SK-N-SH (cell line): Measurements from ENCODE around the gene RNPEPL1. TPM values are rescaled to one million over a fixed set of nuclear protein-coding genes. Genes with fewer than 3 reads are reported as not detected.

Experiments used
- CTCF ChIA-PET: fragments of 300-600, 350-600 bp; formaldehyde crosslinking; extraction: SDS; loops from one replicate; lab custom pipeline; 2021; lab: Yijun Ruan, JAX
- POLR2A ChIA-PET: fragments of 350-600 bp; sonication (Branson Sonifier 250); formaldehyde crosslinking; extraction: SDS; loops from one replicate; lab custom pipeline; 2020; ENCODE audit warnings: antibody characterized with exemption, inconsistent platforms; lab: Yijun Ruan, JAX
- DNase-seq: peaks from one replicate; pipeline ENCODE4 v3.0.0; 2012
- H2AFZ ChIP-seq: fragments of 200-600 bp; sonication (generic); 2 replicates; pipeline ENCODE4 v1.8.1; 2016; ENCODE audit warnings: antibody characterized with exemption, mild to moderate bottlenecking, low read depth
- H3F3A ChIP-seq: fragments of 200-600 bp; sonication (generic); replicated peaks from 2 replicates; pipeline ENCODE3; 2016; ENCODE audit warnings: antibody characterized with exemption, mild to moderate bottlenecking; ENCODE audit not compliant: insufficient read depth
- H3K27ac ChIP-seq, 2 experiments: fragments of 200-500 bp in 1 of 2; fragments of 200-600 bp in 1 of 2; sonication (Bioruptor generic) in 1 of 2; sonication (generic), shearing (Covaris generic) in 1 of 2; 2 replicates each; pipeline versions ENCODE4 v1.5.1 to v1.6.1; 2014 to 2016; ENCODE audit warnings: low read depth in 2 of 2, inconsistent platforms in 1 of 2, low read length in 1 of 2, mild to moderate bottlenecking in 1 of 2, mixed read lengths in 1 of 2
- H3K27me3 ChIP-seq: fragments of 200-600 bp; sonication (generic), shearing (Covaris generic); 2 replicates; pipeline ENCODE4 v1.6.1; 2016; ENCODE audit warnings: mixed run types; ENCODE audit not compliant: insufficient read depth
- H3K36me3 ChIP-seq, 2 experiments: fragments of 200-500 bp in 1 of 2; fragments of 200-600 bp in 1 of 2; sonication (Bioruptor generic) in 1 of 2; sonication (generic) in 1 of 2; replicated peaks in 1 of 2; 2 replicates each; pipeline versions ENCODE3 to v1.5.1; 2014 to 2016; ENCODE audit warnings: low read length in 1 of 2, mild to moderate bottlenecking in 1 of 2; ENCODE audit not compliant: insufficient read depth in 2 of 2, control insufficient read depth in 1 of 2
- H3K4me1 ChIP-seq, 2 experiments: fragments of 200-500 bp in 1 of 2; fragments of 200-600 bp in 1 of 2; sonication (Bioruptor generic) in 1 of 2; sonication (generic), shearing (Covaris generic) in 1 of 2; 2 replicates each; pipeline versions ENCODE4 v1.5.1 to v1.6.1; 2014 to 2016; ENCODE audit warnings: low read depth in 1 of 2, low read length in 1 of 2, mixed run types in 1 of 2; ENCODE audit not compliant: insufficient read depth in 2 of 2, control insufficient read depth in 1 of 2
- H3K4me2 ChIP-seq: fragments of 200-600 bp; sonication (generic), shearing (Covaris generic); 2 replicates; pipeline ENCODE4 v1.6.1; 2017; ENCODE audit warnings: mixed run types
- H3K4me3 ChIP-seq, 2 experiments: fragments of 200-500 bp in 1 of 2; fragments of 200-600 bp in 1 of 2; sonication (Bioruptor generic) in 1 of 2; sonication (generic), shearing (Covaris generic) in 1 of 2; 2 replicates each; pipeline versions ENCODE4 v1.5.1 to v1.8.1; 2014 to 2016; ENCODE audit warnings: low read depth in 2 of 2, inconsistent platforms in 1 of 2, low read length in 1 of 2, mild to moderate bottlenecking in 1 of 2, mixed read lengths in 1 of 2, moderate library complexity in 1 of 2
- H3K79me2 ChIP-seq: fragments of 200-600 bp; sonication (generic); 2 replicates; pipeline ENCODE4 v1.8.1; 2017; ENCODE audit warnings: mild to moderate bottlenecking; ENCODE audit not compliant: insufficient read depth
- H3K9ac ChIP-seq: fragments of 200-600 bp; sonication (generic); 2 replicates; pipeline ENCODE4 v1.6.1; 2017; ENCODE audit warnings: mixed run types
- H3K9me2 ChIP-seq: fragments of 200-600 bp; sonication (generic); 2 replicates; pipeline ENCODE4 v1.6.1; 2017; ENCODE audit warnings: mixed run types
- H3K9me3 ChIP-seq: fragments of 200-600 bp; sonication (generic); 2 replicates; pipeline ENCODE4 v1.6.1; 2017; ENCODE audit warnings: mixed run types, mild to moderate bottlenecking, moderate library complexity
- H4K20me1 ChIP-seq: fragments of 200-600 bp; sonication (generic); 2 replicates; pipeline ENCODE4 v1.6.1; 2017; ENCODE audit warnings: mild to moderate bottlenecking, mixed run types; ENCODE audit not compliant: insufficient read depth
- ELF1 ChIP-seq: IDR thresholded peaks from 2 replicates; pipeline ENCODE4 v1.4.0; 2012
- FOSL2 ChIP-seq: IDR thresholded peaks from 2 replicates; pipeline ENCODE4 v1.4.0; 2012; ENCODE audit warnings: low read depth, mild to moderate bottlenecking, moderate library complexity, borderline replicate concordance
- GABPA ChIP-seq: IDR thresholded peaks from 2 replicates; pipeline ENCODE4 v1.4.0; 2012; ENCODE audit warnings: low read depth, mild to moderate bottlenecking
- JUND ChIP-seq: IDR thresholded peaks from 2 replicates; pipeline ENCODE4 v1.4.0; 2012
- NFIC ChIP-seq: IDR thresholded peaks from 2 replicates; pipeline ENCODE4 v1.4.0; 2012; ENCODE audit warnings: borderline replicate concordance
- POLR2AphosphoS5 ChIP-seq: IDR thresholded peaks from 2 replicates; pipeline ENCODE4 v1.6.1; 2012; ENCODE audit warnings: low read depth, low read length
- RAD21 ChIP-seq: IDR thresholded peaks from 2 replicates; pipeline ENCODE4 v1.6.1; 2012; ENCODE audit warnings: mild to moderate bottlenecking, low read length
- RCOR1 ChIP-seq: fragments of 150-350 bp; IDR thresholded peaks from 2 replicates; pipeline ENCODE4 v1.6.1; 2017; ENCODE audit warnings: antibody characterized with exemption, low read length
- RFX5 ChIP-seq: IDR thresholded peaks from 2 replicates; pipeline ENCODE4 v1.6.1; 2012; ENCODE audit warnings: mild to moderate bottlenecking, improper control_type of control experiment, low read length
- RXRA ChIP-seq: IDR thresholded peaks from 2 replicates; pipeline ENCODE4 v1.4.0; 2012; ENCODE audit warnings: low read depth, mild to moderate bottlenecking, borderline replicate concordance
- TEAD4 ChIP-seq: IDR thresholded peaks from 2 replicates; pipeline ENCODE4 v1.4.0; 2012; ENCODE audit warnings: mild to moderate bottlenecking, borderline replicate concordance; ENCODE audit not compliant: insufficient read depth
- WGBS: methylation state at CpG from one replicate; pipeline ENCODE4 v1.1.6; 2017; ENCODE audit warnings: low lambda C conversion rate; 5-methylcytosine and 5-hydroxymethylcytosine counted together
- polyA plus RNA-seq, 3 experiments: library from polyadenylated mRNA; depleted of rRNA; stranded (reverse); fragments of >200 nt; gene quantifications; 2 replicates each; pipeline ENCODE4 v1.2.3, GENCODE V29; 2012
- TF ChIP-seq, protein P1 (sequence below): IDR thresholded peaks from 2 replicates; pipeline ENCODE4 v1.4.0; 2012; ENCODE audit warnings: low read depth, borderline replicate concordance
- TF ChIP-seq, protein P2 (sequence below): IDR thresholded peaks from 2 replicates; pipeline ENCODE4 v1.4.0; 2012; ENCODE audit warnings: low read depth
- TF ChIP-seq, protein P3 (sequence below): fragments of 200-600 bp; sonication (generic); IDR thresholded peaks from 2 replicates; pipeline ENCODE4 v1.6.1; 2017; ENCODE audit warnings: antibody characterized with exemption, mild to moderate bottlenecking, moderate library complexity
- TF ChIP-seq, protein P4 (sequence below): IDR thresholded peaks from 2 replicates; pipeline ENCODE4; 2012
- TF ChIP-seq, protein P5 (sequence below): fragments of 150-350 bp; IDR thresholded peaks from 2 replicates; pipeline ENCODE4 v1.6.1; 2017; ENCODE audit warnings: antibody characterized with exemption, low read length, low read depth, borderline replicate concordance
- TF ChIP-seq, protein P6 (sequence below): IDR thresholded peaks from 2 replicates; pipeline ENCODE4 v1.4.0; 2012; ENCODE audit warnings: low read depth, borderline replicate concordance
- TF ChIP-seq, protein P7 (sequence below): IDR thresholded peaks from 2 replicates; pipeline ENCODE4 v1.6.1; 2012; ENCODE audit warnings: mild to moderate bottlenecking, low read depth, low read length, moderate library complexity

Gene RNPEPL1
- polyA plus RNA-seq, 1 of the 3 experiments (the other 2 are of a cell fraction): 14.3 TPM

DNA sequence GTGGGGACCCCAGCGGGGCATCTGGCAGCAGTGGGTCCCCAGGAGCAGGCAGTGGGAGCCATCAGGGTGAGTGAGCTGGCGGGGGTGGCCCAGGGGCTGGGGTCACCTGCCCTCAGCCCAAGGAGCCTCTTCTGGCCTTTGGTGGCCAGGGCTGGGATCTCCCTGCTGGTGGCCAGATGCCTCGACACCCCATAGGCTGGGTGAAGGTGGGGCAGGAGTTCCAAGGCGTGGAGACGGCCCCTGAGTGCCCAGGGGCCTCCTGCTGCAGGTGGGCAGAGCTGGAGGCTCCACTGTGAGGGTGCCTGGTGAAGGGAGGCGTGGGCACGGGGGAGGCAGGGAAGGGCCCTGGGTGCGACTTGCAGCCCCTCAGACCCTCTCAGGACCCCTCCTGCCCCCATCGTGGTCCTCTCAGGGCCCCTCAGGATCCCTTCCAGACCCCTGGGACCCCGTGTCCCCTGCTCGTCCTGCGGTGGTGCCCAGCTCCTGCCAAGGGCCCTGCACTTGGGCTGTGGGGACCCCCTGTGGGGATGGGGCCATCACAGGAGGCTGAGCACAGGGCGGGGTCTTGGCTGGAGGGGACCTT, 52.0 kb downstream of the RNPEPL1 start:
- WGBS: 10% methylated on average over 2 of the region's 13 CpGs
- CTCF ChIA-PET: interaction anchor here (1.3 kb wide), 1 partner anchor 220 kb away, joined by 4 read pairs; no protein-coding TSS in a partner anchor

More for the DNA sequence above, 52.0 kb downstream of the RNPEPL1 start:
- no peaks in the 10 kb centered on the region for H3K79me2 ChIP-seq
- H4K20me1 ChIP-seq: no peaks in the 10 kb centered on the region
- no peaks in the 10 kb centered on the region for H3K9me2 ChIP-seq
- H3K4me3 ChIP-seq: no peak overlapping the region
- H3K27ac ChIP-seq: no peak overlapping the region
- H3K4me1 ChIP-seq: peaks cover 0 to 36% of the 10 kb centered on the region in 2 experiments; a peak in 2 of 4 replicates
- H3K27me3 ChIP-seq: no peaks in the 10 kb centered on the region
- no peaks in the 10 kb centered on the region for H3F3A ChIP-seq
- no peaks in the 10 kb centered on the region for H3K36me3 ChIP-seq
- H3K9me3 ChIP-seq: no peaks in the 10 kb centered on the region
- POLR2A ChIA-PET: no interaction called here
- no peak overlapping the region for H3K4me2 ChIP-seq
- DNase-seq: no peak
- no peak overlapping the region for H3K9ac ChIP-seq
- no peak overlapping the region for H2AFZ ChIP-seq
- TF ChIP-seq, protein P1, sequence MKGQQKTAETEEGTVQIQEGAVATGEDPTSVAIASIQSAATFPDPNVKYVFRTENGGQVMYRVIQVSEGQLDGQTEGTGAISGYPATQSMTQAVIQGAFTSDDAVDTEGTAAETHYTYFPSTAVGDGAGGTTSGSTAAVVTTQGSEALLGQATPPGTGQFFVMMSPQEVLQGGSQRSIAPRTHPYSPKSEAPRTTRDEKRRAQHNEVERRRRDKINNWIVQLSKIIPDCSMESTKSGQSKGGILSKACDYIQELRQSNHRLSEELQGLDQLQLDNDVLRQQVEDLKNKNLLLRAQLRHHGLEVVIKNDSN: no peak
- TF ChIP-seq ELF1 (no peak), NFIC (no peak), RCOR1 (no peak), TEAD4 (no peak), RXRA (no peak), RFX5 (no peak), JUND (no peak), RAD21 (no peak), POLR2AphosphoS5 (no peak), GABPA (no peak), FOSL2 (no peak)
- TF ChIP-seq, protein P2, sequence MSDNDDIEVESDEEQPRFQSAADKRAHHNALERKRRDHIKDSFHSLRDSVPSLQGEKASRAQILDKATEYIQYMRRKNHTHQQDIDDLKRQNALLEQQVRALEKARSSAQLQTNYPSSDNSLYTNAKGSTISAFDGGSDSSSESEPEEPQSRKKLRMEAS: no peak
- TF ChIP-seq, protein P3, sequence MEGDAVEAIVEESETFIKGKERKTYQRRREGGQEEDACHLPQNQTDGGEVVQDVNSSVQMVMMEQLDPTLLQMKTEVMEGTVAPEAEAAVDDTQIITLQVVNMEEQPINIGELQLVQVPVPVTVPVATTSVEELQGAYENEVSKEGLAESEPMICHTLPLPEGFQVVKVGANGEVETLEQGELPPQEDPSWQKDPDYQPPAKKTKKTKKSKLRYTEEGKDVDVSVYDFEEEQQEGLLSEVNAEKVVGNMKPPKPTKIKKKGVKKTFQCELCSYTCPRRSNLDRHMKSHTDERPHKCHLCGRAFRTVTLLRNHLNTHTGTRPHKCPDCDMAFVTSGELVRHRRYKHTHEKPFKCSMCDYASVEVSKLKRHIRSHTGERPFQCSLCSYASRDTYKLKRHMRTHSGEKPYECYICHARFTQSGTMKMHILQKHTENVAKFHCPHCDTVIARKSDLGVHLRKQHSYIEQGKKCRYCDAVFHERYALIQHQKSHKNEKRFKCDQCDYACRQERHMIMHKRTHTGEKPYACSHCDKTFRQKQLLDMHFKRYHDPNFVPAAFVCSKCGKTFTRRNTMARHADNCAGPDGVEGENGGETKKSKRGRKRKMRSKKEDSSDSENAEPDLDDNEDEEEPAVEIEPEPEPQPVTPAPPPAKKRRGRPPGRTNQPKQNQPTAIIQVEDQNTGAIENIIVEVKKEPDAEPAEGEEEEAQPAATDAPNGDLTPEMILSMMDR: no peak
- TF ChIP-seq, protein P4, sequence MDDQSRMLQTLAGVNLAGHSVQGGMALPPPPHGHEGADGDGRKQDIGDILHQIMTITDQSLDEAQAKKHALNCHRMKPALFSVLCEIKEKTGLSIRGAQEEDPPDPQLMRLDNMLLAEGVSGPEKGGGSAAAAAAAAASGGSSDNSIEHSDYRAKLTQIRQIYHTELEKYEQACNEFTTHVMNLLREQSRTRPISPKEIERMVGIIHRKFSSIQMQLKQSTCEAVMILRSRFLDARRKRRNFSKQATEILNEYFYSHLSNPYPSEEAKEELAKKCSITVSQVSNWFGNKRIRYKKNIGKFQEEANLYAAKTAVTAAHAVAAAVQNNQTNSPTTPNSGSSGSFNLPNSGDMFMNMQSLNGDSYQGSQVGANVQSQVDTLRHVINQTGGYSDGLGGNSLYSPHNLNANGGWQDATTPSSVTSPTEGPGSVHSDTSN: no peak
- TF ChIP-seq, protein P5, sequence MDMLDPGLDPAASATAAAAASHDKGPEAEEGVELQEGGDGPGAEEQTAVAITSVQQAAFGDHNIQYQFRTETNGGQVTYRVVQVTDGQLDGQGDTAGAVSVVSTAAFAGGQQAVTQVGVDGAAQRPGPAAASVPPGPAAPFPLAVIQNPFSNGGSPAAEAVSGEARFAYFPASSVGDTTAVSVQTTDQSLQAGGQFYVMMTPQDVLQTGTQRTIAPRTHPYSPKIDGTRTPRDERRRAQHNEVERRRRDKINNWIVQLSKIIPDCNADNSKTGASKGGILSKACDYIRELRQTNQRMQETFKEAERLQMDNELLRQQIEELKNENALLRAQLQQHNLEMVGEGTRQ: no peak
- TF ChIP-seq, protein P6, sequence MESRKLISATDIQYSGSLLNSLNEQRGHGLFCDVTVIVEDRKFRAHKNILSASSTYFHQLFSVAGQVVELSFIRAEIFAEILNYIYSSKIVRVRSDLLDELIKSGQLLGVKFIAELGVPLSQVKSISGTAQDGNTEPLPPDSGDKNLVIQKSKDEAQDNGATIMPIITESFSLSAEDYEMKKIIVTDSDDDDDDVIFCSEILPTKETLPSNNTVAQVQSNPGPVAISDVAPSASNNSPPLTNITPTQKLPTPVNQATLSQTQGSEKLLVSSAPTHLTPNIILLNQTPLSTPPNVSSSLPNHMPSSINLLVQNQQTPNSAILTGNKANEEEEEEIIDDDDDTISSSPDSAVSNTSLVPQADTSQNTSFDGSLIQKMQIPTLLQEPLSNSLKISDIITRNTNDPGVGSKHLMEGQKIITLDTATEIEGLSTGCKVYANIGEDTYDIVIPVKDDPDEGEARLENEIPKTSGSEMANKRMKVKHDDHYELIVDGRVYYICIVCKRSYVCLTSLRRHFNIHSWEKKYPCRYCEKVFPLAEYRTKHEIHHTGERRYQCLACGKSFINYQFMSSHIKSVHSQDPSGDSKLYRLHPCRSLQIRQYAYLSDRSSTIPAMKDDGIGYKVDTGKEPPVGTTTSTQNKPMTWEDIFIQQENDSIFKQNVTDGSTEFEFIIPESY: no peak
- TF ChIP-seq, protein P7, sequence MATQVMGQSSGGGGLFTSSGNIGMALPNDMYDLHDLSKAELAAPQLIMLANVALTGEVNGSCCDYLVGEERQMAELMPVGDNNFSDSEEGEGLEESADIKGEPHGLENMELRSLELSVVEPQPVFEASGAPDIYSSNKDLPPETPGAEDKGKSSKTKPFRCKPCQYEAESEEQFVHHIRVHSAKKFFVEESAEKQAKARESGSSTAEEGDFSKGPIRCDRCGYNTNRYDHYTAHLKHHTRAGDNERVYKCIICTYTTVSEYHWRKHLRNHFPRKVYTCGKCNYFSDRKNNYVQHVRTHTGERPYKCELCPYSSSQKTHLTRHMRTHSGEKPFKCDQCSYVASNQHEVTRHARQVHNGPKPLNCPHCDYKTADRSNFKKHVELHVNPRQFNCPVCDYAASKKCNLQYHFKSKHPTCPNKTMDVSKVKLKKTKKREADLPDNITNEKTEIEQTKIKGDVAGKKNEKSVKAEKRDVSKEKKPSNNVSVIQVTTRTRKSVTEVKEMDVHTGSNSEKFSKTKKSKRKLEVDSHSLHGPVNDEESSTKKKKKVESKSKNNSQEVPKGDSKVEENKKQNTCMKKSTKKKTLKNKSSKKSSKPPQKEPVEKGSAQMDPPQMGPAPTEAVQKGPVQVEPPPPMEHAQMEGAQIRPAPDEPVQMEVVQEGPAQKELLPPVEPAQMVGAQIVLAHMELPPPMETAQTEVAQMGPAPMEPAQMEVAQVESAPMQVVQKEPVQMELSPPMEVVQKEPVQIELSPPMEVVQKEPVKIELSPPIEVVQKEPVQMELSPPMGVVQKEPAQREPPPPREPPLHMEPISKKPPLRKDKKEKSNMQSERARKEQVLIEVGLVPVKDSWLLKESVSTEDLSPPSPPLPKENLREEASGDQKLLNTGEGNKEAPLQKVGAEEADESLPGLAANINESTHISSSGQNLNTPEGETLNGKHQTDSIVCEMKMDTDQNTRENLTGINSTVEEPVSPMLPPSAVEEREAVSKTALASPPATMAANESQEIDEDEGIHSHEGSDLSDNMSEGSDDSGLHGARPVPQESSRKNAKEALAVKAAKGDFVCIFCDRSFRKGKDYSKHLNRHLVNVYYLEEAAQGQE: no peak
